NCI-H510A treated with DMSO at 0.1 percent for 48 hours (cell line): ENCODE measurements around the gene SPTB.

ENCODE experiments used
- DNase-seq: peaks from one replicate; lab custom pipeline; 2025; lab: John Stamatoyannopoulos, UW

SPTB gene

GRCh38 chr14:64789696-64790095 lies 90.0 kb downstream of the SPTB start:
- no peak for DNase-seq

- DNase-seq: no peak
These were observed 91.0 kb downstream of the SPTB start for GRCh38 chr14:64788706-64789105.

- DNase-seq: no peak
These were observed 92.1 kb downstream of the SPTB start for GRCh38 chr14:64787619-64788018.

- no peak for DNase-seq
These were observed 93.2 kb downstream of the SPTB start for GRCh38 chr14:64786296-64787149.

GRCh38 chr14:64784006-64784405 lies 95.7 kb downstream of the SPTB start:
- no peak for DNase-seq

GRCh38 chr14:64782196-64782595 lies 97.5 kb downstream of the SPTB start:
- no peak for DNase-seq

- DNase-seq: no peak
These were observed 100.2 kb downstream of the SPTB start for GRCh38 chr14:64779472-64779871.

GRCh38 chr14:64778104-64778754 lies 101.5 kb downstream of the SPTB start:
- no peak for DNase-seq

- no peak for DNase-seq
These were observed 102.2 kb downstream of the SPTB start for GRCh38 chr14:64777461-64777860.

- DNase-seq: no peak
These were observed 104.5 kb downstream of the SPTB start for GRCh38 chr14:64775081-64775777.

GRCh38 chr14:64774272-64774671 lies 105.4 kb downstream of the SPTB start:
- no peak for DNase-seq

- DNase-seq: no peak
These were observed 106.1 kb downstream of the SPTB start for GRCh38 chr14:64773577-64773976.

GRCh38 chr14:64773046-64773445 lies 106.7 kb downstream of the SPTB start:
- no peak for DNase-seq

- DNase-seq: no peak
These were observed 107.2 kb downstream of the SPTB start for GRCh38 chr14:64772397-64772950.

- DNase-seq: no peak
These were observed 108.5 kb downstream of the SPTB start for GRCh38 chr14:64771161-64771560.

GRCh38 chr14:64770751-64771150 lies 109.0 kb downstream of the SPTB start:
- DNase-seq: no peak

GRCh38 chr14:64769096-64770020 lies 110.3 kb downstream of the SPTB start:
- DNase-seq: no peak

- DNase-seq: no peak
These were observed 111.2 kb downstream of the SPTB start for GRCh38 chr14:64768401-64769095.

GRCh38 chr14:64767215-64767964 lies 112.3 kb downstream of the SPTB start:
- DNase-seq: no peak
